Measurements from ENCODE around the gene AP2S1.

The AP2S1 gene

DNA sequence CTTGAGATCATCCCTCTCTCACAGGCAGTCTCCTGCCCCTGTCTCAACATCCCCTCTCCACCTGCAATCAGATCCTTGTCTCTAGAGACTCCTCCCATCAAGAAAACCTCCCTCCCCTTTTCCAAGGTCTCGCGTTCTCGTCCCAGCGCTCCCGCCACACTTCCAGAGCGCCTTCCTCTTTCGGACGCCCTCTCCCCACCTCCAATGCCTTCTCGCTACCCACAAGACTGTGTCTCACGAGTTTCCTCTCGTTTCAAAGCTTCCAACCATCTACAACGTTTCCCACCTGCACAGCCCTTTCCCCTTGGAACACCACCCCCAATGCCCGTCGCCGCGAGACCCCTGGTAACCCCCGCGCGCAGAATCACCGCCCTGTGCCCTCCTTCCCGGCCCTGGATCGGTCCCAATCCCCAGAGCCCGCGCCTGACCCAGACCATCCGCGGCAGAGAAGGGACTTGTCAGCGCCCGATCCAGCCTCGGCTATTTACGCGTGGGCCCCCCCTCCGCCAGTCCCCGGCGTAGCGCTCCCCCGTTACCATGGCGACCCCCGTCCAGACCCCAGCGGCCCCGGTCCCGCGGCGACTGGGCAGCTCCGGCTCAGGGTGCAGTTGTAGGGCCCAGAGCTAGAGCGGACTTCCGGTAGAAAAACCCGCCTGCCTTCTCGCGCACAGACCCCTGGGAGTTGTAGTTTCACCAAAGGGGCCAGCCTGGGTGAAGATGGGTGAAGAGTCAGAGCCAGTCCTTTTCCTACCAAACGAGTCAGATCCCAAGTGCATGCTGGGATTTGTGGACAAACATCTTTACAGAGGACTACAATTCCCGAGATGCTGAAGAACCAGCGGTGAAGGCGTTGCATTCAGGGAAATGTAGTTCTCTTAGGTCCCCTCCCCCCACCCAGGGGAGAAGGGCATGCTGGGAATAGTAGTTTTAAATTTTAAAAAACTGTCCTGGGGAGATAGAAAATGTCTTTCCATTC lies at the start of gene AP2S1:
AP2S1 (minus strand) TSS at position 619 of the 976 bp plus-strand sequence; CDS start at position 539, 80 bp downstream.
- no peaks in the 10 kb centered on the region for H3K36me3 ChIP-seq

DNA sequence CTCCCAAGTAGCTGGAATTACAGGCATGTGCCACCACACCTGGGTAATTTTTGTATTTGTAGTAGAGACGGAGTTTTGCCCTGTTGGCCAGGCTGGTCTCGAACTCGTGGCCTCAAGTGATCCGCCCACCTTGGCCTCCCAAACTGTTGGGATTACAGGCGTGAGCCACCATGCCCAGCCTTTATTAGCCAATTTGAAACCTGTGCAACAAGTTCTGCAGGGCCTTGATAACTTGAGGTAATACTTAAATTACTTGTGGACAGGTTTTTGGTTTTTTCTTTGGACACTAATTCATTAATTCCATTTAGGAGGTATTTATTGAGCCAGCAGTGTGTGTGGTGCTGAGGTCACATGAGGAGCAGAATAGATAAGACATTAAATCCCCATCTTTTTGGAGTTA lies 49.7 kb upstream of the AP2S1 start:
- TF ChIP-seq CTCF (IDR thresholded peaks at IDR 0.05; ENCODE audit: low read depth, low read length), result no peak
- no peaks in the 10 kb centered on the region for H3K9me3 ChIP-seq (ENCODE audit: severe bottlenecking)
- no peak for DNase-seq
- H3K27me3 ChIP-seq (ENCODE audit: insufficient read depth, low read depth, severe bottlenecking), result no peaks in the 10 kb centered on the region
- no peak overlapping the region for H3K27ac ChIP-seq
- H3K36me3 ChIP-seq, result no peaks in the 10 kb centered on the region
- H3K4me3 ChIP-seq (ENCODE audit: low read depth, low read length), result no peak overlapping the region

More for the DNA sequence above, at the start of gene AP2S1:
- Histone ChIP-seq H3K4me3 (ENCODE audit: low read depth, low read length) (peak within 1 kb of the TSS; percentile 94), H3K27ac (peak within 1 kb of the TSS; percentile 91), H3K27me3 (ENCODE audit: insufficient read depth, low read depth, severe bottlenecking) (no peaks in the 10 kb centered on the region), H3K9me3 (ENCODE audit: severe bottlenecking) (no peaks in the 10 kb centered on the region)
- no peak for TF ChIP-seq CTCF (IDR thresholded peaks at IDR 0.05; ENCODE audit: low read depth, low read length)
- peak; percentile 97 for DNase-seq

DNA sequence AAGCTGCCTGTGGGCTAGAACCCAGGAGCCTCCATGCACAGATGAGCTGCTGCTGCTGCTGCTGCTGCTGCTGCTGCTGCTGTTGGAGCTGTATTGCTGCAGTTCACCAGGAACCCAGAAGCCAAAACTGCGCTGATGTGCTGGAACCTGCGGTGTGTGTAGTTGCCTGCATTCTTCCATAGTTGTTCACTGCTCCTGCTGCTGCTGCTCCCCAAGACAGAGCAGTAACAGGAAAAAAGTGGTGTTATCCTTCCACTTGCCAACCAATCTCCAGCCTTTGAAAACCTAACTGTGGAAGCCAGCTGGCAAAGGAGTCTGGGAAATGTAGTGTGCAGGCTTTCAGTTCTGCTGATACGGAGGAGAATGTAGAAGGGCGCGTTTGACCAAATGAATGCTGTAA lies 48.1 kb upstream of the AP2S1 start:
- Histone ChIP-seq H3K9me3 (ENCODE audit: severe bottlenecking) (no peaks in the 10 kb centered on the region), H3K27ac (no peak overlapping the region), H3K4me3 (ENCODE audit: low read depth, low read length) (no peak overlapping the region), H3K27me3 (ENCODE audit: insufficient read depth, low read depth, severe bottlenecking) (no peaks in the 10 kb centered on the region), H3K36me3 (no peaks in the 10 kb centered on the region)
- no peak for TF ChIP-seq CTCF (IDR thresholded peaks at IDR 0.05; ENCODE audit: low read depth, low read length)
- DNase-seq, result no peak

GRCh38 chr19:46896076-46896794 lies 45.6 kb upstream of the AP2S1 start:
- Histone ChIP-seq H3K4me3 (ENCODE audit: low read depth, low read length) (no peak overlapping the region), H3K9me3 (ENCODE audit: severe bottlenecking) (no peaks in the 10 kb centered on the region), H3K36me3 (no peaks in the 10 kb centered on the region), H3K27me3 (ENCODE audit: insufficient read depth, low read depth, severe bottlenecking) (no peaks in the 10 kb centered on the region), H3K27ac (no peak overlapping the region)
- peak; percentile 57 for DNase-seq
- no peak for TF ChIP-seq CTCF (IDR thresholded peaks at IDR 0.05; ENCODE audit: low read depth, low read length)

- no peak for DNase-seq
- H3K27ac ChIP-seq, result no peak overlapping the region
- H3K36me3 ChIP-seq, result no peaks in the 10 kb centered on the region
- TF ChIP-seq CTCF (IDR thresholded peaks at IDR 0.05; ENCODE audit: low read depth, low read length), result no peak
- H3K9me3 ChIP-seq (ENCODE audit: severe bottlenecking), result no peaks in the 10 kb centered on the region
- H3K4me3 ChIP-seq (ENCODE audit: low read depth, low read length), result no peak overlapping the region
- H3K27me3 ChIP-seq (ENCODE audit: insufficient read depth, low read depth, severe bottlenecking), result no peaks in the 10 kb centered on the region
These were observed 41.9 kb upstream of the AP2S1 start for GRCh38 chr19:46892252-46893179.

All from WERI-Rb-1 (cell line).